Occipital lobe (tissue), 2 donors: Measurements from ENCODE around the gene NFIB. TPM values are rescaled to one million over a fixed set of nuclear protein-coding genes. Genes with fewer than 3 reads are reported as not detected.

Experiments
- DNase-seq: peaks from one replicate; lab custom pipeline; 2025; lab: John Stamatoyannopoulos, UW
- total RNA-seq: library from RNA; depleted of rRNA; stranded (reverse); fragments of >200 nt; gene quantifications from one replicate; pipeline ENCODE4 v1.2.3, GENCODE V29; 2014

Gene NFIB
- total RNA-seq, 1 donor from 2014 or later: 159 TPM

- DNase-seq: peak; percentile 21
Observed at GRCh38 chr9:14307989-14308852, 5.7 kb downstream of the NFIB start.

DNA sequence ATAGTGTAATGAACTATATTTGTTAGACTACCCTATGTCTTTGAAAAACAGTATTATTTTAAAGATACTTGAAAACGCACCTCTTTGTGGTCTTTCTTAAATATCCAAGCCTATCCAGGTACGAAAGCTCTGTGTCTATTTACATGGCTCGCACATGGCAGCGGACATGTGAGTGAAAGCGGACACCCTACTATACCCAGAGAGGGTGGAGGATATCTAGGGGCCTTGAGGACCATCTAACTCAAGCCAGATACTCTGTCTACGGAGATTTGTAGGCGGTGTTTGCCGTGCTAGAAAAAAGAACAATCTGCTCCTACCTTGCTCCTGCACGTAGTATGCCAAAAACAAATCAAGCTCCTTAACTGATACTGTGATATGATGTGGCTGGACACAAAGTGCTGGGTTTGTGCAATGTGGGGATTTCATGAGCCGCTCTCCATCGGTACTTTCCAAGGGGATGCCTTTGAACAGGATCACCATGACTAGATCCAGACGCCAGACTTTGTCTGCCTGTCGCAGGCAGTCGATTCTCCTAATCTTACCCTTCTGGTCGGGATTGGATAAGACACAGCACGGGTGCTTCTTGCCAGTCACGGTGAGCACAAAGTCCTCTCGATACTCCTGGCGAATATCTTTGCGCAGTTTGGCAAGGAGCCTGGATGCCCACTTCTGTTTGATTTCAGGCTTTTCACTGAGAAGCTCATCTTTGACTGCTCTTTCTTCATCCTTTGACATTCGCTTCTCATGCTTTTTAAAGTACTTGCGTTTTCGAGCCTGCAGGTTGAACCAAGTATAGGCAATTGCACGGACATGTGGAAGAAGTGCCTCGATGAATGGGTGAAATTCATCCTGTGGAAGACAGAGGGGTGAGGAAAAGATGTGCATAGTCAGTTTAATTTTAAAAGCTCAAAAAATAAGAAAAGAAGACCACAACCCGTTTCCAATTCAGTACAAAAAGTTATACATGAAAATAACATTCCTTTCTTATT lies 7.0 kb downstream of the NFIB start:
- DNase-seq: peak; percentile 23

- no peak for DNase-seq
Observed at GRCh38 chr9:14306188-14306587, 7.8 kb downstream of the NFIB start.

GRCh38 chr9:14304259-14304658 lies 9.7 kb downstream of the NFIB start:
- DNase-seq: no peak

DNA sequence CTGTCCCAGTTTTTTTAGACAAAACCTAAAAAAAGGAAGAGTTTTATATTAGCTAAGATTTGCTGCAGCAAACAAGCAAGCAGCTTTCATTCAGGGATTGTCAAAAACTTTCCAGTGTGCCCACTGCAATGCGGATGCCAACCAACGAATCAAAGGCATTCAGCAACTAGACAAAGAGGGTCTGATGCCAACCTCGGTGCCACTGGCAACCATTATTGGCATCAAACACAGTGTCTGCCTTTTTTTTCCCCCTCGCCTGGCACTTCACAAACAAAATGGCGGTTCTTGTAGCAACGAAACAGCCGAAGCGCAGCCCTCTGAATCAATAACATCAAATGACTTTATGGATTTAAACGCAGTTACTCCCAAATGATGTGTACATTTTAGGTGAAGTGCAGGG lies 10.4 kb downstream of the NFIB start:
- DNase-seq: peak; percentile 70

- no peak for DNase-seq
Observed at GRCh38 chr9:14303100-14303499, 10.8 kb downstream of the NFIB start.

- no peak for DNase-seq
Observed at GRCh38 chr9:14302405-14302804, 11.5 kb downstream of the NFIB start.

DNA sequence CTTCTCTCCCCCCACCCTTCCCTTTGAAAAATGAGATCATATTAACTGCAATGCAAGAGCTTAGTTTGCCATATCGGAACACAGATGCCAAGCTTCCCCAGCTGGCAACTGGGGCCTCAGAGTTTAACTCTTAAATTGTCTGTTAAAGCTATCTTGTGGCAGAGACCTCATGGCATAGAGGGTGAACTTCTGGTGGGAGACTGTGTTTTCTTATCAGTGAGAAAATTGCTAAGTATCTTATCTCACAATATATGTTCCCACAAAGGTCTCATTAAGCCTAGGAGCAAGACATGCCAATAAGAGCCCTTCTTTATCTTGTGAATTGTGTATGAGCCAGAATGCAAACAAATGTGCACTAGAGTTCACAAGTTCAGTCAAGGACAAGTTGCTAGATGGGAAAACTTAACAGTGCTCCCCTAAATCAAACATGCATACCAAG lies 12.3 kb downstream of the NFIB start:
- DNase-seq: no peak

GRCh38 chr9:14301006-14301405 lies 12.9 kb downstream of the NFIB start:
- no peak for DNase-seq

GRCh38 chr9:14300588-14300987 lies 13.4 kb downstream of the NFIB start:
- DNase-seq: no peak

DNA sequence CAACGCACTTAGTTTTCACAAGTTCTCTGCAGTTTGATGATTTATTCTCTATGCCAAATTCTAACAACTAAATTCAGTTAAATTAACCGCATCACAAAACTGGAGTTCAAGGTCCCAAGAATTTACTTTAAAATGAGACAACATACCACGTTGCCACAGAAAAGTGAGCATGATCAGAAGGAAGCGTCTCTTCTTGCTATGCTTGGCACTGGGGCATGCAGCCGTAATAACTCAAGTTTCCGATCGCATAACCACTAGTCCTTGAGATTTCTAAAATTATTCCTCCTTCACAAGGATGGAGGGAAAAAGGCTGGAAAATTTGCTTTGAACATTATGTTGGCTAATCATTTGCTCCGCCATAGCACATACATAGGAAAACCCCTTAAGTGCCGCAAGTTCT lies 13.9 kb downstream of the NFIB start:
- DNase-seq: no peak

- no peak for DNase-seq
Observed at GRCh38 chr9:14298601-14299022, 15.3 kb downstream of the NFIB start.

- DNase-seq: no peak
Observed at GRCh38 chr9:14296495-14297113, 17.3 kb downstream of the NFIB start.

DNA sequence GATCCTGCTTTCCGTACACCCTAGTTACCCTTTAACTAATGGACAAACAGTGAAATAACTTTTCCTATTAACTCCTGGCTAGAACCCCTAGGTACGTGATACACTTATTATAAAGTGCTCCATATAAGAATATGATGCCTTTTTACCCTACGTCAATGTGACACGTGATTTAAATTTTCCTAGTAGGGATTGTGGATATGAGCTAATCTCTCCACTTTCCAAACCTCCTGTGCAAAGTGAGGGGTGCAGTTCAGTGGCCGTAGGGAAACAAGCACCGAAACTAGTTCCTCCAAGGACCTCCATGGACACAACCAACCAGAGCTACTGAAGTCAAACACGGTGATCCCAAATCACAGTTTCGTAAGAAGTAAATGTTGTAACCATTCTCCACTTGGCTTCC lies 19.3 kb downstream of the NFIB start:
- no peak for DNase-seq

DNA sequence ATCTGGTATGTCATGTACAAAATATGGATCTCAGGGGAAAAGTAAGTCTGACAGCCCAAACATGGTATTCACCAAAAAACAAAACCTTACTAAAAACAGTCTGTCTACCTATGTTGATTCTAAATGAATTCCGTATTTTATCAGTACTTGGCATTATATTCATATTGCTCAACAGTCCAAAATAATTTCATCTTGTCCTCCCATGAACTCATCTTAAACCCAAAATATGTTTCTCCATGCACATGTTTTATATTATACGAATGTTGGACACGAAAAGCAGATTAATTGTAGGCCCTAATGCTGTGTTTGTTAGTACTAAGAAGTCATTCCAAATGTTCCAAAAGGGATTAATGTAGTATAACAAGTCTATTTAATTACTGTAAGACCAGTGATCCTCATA lies 20.1 kb downstream of the NFIB start:
- no peak for DNase-seq

DNA sequence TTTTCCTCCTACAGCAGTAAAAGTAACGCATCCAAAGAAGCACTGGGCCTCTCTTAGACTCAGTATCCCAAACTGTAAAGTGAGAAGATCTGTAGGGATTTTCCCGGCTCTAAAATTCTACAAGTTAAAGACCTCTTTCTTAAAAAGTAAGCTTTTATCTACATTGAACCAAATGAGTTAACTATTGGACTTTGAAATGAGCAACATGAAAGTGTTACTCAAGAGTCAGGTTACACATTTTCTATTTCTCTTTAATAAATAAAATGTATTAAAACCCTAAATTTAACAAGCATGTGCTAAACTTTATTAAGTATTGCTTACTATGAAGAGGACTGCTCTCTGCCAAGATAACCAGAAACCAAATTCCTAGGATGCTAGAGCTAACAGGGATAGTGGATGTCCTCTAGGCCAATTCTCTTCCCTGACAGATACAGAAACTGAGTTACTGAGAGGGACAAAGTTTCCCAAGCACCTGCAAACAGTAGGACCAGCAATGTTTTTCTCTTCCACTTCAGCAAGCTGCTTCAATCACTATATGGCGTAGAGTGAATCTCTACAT lies 21.7 kb downstream of the NFIB start:
- no peak for DNase-seq

DNA sequence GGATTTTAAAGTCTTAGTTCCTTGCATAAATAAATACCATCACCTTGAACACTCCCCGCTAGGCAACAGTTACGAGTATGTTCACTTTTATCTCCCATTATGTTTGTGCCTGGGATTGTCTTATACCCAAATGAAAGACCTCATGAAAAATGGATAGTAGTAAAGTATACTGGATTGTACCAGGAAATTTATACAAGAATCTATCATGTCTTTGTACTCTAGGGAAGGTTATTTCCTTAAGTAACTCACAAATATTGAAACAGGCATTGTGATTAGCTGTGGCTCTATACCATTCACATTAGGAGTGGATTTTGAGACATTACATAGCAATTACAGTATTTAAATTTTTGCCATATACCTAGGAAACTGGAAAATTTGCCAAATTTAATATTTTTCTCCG lies 24.0 kb downstream of the NFIB start:
- DNase-seq: no peak

GRCh38 chr9:14288433-14288832 lies 25.5 kb downstream of the NFIB start:
- no peak for DNase-seq

DNA sequence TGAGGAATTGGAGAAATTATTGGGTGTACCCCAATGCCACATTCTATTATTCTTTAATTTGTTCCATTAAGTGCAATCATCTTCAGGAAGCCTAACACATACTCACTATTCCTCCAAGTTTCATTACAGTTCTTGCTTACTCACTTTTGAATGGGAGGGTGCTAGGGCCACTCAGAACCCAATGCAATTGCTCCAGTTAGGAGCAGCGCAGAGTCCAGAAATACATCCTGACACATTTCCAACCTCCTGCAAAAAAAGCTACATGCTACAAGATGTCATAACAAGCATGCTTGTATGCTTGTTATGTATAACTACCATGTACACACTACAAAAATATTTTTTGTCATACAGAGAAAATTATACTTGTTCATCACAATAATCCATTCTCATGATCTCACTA lies 27.8 kb downstream of the NFIB start:
- no peak for DNase-seq

GRCh38 chr9:14283276-14283675 lies 30.7 kb downstream of the NFIB start:
- DNase-seq: no peak

- DNase-seq: no peak
Observed at GRCh38 chr9:14281876-14282275, 32.1 kb downstream of the NFIB start.
